NCI-H226 (cell line): ENCODE results near the gene OR2V2.
"Not testable (repeated sequence)": the region's sequence is repeated elsewhere in the genome, so short reads cannot be mapped to it uniquely, and the experiment has no call there.

Experiments used
- DNase-seq: peaks from one replicate; pipeline ENCODE4 v3.0.0-alpha.2; 2015

Gene OR2V2

DNA sequence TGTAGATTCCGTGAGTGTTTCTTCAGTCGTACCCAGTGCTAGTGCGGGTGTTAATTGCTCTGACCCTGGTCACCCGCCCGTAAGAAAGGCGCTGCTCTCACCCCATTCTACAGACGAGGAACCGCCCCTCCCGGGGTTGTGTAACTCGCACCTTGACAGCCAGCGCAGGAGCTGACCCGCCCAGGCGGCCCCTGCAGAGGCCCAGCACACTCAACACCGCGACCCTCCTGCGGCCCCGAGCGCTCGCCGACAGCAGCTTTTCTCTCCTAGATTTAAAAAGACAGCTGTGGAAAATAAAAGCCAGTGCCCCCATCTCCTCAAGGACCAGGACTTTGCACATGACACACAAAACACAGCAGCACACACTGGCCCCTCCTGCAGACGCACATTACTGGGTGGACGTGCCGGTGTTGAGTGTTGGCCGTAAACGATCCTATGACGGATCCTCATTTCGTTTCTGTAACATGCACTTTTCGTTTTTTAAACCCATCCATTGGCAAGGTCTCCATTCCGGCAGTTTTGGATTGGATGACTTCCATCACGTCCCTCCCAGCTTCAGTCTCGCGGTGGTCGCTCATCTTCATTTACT lies 22.9 kb downstream of the OR2V2 start:
- DNase-seq: no peak

DNA sequence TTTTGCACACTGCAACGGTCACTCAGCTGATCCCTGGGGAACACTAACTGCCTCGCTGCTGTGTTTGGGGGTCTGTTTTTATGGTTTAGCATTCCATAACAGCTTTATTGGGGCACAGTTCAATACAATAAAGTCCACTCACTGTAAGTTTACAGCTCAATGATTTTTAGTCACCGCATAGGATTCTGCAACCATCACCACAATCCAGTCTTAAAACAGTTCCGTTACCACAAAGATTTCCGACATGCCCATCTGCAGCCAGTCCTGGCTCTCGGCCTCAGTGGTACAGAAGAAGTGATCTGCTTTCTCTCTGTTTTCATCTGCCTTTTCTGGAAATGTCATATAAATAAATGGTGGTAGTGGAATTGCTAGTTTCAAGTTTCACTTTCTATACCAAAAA lies 23.6 kb downstream of the OR2V2 start:
- no peak for DNase-seq

DNA sequence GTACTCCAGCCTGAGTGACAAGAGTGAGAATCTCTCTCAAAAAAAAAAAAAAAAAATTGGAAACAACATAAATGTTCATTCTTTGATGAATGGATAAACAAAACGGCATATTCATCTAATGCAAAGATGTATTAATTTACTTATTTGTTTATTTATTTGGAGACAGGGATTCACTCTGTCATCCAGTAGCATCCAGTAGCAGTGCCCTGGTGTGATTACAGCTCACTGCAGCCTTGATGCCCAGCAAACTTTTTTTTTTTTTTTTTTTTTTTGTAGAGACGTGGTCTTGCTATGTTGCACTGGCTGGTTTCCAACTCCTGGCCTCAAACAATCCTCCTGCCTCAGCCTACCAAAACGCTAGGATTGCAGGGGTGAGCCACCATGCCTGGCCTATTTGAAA lies 24.4 kb downstream of the OR2V2 start:
- no peak for DNase-seq

DNA sequence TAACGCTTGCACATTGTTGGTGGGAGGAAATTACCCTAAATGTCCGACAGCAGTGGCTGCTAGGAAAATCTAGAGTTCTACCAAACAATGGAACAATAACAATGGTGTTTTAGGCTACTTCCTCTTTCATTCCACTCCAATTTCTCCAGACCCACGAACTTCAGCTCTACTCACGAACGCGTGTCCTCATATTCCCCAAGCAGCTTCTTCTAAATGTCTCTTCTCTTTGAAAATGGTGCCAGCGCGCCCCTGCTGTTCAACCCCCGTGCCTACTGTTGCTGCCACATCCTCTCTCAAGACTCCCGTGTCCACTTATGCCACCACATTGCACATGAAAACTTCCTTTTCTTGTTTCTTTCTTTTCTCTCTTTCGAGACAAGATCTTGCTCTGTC lies 25.6 kb downstream of the OR2V2 start:
- DNase-seq: no peak

DNA sequence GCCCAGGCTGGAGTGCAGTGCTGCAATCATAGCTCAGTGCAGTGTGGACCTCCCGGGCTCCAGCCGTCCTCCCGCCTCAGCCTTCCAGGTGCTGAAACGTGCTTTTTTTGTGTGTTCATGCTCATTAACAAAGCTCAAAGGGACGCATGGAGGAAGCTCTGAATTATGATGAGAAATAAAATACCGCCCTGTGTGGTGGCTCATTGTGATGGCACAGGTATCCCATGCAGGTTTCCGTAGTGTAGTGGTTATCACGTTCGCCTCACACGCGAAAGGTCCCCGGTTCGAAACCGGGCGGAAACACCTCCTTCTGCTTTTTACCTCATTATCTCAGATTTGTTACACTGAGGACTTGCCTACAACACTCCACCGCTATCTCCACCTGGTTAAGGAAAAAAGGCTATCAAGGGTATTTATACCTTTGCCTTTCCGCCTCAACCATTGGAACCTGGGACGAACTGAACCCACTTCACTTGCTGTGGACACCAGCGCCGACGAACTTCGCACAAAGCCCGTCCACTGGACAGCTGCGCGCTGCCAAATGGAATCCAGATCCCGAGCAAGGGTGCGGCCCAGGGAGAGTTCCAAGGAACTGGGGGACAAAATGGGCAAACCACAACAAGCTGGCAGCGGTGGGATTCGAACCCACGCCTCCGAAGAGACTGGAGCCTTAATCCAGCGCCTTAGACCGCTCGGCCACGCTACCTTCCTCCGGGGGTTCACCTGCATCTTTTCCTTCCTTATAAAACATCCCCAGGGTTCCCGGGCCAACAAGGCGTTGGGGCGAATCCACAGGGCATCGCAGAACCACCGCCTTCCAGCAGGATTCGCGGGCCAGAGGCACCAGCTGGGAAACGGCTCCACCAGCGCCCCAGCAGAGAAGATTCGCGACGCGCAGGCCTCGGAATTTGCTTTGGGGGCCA lies 26.3 kb downstream of the OR2V2 start:
- DNase-seq: peak; percentile 42

DNA sequence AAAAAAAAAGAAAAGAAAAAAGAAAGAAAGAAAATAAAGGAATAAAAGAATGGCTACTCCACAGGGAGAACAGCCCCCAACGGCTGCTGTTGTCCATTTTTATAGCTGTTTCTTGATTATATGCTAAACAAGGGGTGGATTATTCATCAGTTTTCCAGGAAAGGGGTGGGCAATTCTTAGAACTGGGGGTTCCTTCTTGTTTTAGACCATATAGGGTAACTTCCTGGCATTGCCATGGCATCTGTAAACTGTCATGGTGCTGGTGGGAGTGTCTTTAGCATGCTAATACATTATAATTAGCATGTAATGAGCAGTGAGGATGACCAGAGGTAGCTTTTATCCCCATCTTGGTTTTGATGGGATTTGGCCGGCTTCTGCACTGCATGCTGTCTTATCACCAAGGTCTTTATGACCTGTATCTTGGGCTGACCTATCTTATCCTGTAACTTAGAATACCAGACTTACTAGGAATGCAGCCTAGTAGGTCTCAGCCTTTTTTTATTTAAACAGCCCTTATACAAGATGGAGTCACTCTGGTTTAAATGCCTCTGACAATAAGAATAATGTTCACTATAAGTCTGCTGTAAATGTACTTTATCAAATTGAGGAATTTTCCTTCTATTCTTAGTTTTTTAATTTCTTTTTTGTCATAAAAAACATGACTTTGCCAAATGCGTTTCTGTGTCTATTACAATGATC lies 29.0 kb downstream of the OR2V2 start:
- DNase-seq: no peak

DNA sequence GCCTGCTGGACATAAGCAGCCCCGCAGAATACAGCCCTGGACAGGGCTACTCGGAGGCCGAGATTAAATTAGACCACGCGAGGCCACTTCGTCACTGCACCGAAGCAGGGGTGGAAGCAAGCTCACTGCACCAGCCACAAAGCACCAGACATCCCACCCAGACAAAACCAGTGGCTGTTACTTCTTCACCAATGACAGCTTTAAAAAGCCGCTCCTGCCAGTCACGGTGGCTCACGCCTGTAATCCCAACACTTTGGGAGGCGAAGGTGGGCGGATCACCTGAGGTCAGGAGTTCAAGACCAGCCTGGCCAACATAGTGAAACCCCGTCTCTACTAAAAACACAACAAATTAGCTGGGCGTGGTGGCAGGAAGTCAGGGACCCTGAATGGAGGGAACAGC lies 30.2 kb downstream of the OR2V2 start:
- not testable (repeated sequence) for DNase-seq

DNA sequence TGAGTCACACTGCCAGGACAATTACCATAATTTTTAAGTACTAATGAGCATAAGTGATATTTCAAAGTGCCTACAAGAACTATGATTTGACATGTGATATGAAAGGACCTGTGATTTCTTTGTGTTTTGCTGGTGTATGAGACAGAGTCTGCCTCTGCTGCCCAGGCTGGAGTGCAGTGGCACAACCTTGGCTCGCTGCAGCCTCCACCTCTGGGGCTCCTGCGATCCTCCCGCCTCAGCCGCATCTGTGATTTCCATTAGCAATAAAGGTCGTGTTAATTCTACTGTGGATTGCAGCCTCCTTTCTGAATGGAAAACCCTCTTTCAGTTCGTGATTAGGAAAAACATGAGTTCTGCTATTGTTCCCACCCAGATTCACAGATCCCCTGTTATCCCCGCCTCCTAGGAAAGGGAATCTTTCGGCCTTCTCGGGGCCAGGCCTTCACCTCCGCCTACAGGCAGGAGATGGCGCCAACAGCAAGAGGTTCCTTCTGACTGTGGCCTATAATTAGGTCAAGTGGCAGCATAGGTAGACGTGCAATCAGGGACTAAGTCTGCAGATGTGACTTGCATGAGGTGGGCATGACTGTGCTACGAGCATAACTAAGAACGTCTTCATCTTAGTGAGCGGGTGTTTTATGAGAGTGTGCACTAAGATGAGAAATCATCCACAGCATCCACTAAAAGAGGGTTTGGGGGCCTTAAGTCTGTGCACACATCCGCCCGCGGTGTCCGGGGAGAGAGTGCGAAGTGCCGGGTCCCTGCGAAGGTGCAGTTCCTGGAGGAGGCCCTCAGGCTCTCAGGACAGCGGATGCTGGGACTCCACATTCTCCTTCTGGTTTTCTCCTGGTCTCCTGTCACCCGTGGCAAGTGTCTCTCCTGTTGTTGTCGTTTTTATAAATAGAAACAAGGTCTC lies 34.5 kb downstream of the OR2V2 start:
- DNase-seq: peak; percentile 66

DNA sequence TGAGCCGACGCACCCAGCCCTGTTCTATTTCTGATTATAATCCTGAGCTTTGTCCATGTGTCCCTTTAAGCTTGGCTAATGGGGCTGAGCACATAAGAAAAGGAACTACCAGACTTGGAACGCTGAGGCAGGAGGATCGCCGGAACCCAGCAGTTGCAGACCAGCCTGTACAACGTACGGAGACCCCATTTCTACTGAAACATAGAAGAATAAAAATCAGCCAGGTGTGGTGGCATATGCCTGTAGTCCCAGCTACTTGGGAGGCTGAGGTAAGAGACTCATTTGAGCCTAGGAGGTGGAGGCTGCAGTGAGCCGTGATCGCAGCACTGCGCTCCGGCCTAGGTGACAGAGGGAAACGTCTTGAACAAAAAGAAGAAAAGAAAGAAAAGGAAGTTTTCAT lies 35.3 kb downstream of the OR2V2 start:
- no peak for DNase-seq

DNA sequence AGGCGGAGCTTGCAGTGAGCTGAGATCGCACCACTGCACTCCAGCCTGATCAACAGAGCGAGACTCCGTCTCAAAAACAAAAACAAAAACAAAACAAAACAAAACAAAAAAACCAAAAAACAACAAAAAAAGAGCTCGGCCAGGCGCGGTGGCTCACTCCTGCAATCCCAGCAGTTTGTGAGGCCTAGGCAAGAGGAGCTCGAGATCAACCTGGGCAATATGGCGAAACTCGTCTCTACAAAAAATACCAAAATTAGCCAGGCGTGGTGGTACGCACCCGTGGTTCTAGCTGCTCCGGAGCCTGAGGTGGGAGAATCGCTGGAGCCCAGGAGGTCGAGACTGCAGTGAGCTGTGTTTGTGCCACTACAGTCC lies 37.4 kb downstream of the OR2V2 start:
- DNase-seq: no peak

DNA sequence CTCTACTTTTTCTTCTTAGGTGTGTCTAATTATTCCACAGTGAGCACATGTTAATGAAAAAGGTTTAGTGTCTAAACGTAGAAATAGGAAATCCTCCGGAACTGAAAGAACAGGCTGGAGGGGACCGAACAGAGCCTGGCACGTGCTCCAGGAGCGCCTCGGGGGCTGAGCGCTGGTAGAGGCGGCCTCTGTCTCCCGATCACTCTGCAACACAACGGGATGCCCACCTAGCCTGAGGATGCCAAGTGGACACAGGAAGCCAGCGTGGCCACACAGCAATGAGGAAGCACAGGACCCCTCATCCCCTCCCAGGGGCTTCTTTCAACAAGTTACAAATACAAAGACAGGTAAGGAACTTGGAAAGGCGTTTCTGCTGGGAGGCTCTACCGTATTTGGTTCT lies 38.2 kb downstream of the OR2V2 start:
- no peak for DNase-seq

DNA sequence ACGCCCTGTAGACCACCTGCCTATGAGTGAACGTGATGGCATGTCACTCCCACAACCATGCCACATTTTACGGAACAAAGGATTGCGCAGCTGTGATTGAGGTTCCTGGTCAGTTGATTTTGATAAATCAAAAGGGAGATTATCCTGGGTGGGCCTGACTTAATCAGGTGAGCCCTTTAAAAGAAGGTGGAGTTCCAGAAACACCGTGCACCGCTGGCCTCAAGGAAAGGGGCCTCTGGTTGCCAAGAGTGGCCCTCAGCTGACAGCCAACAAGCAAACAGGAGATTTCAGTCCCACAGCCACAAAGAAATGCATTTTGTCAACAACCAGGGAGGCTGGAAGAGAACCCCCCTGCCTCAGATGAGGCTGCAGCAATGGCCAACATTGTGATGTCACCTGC lies 38.6 kb downstream of the OR2V2 start:
- no peak for DNase-seq

DNA sequence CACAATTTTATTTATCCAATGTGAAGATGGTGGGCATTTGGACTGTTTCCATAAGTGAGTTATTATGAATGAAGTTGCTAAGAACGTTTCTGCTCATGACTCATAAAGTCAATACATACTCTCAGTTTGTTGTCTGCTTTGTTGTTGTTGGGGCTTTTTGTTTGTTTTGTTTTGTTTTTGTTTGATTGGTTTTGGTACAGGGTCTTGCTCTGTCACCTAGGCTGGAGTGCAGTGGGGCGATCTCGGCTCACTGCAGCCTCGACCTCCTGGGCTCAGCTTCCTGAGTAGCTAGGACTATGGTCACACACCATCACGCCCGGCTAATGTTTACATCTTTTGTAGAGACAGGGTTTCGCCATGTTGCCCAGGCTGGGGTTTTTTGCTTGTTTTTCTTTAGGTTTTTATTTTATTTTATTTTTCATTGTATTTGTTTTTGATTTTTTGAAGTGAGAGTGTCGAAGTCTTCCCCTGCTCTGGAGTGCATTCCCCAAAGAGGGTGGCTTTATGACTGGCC lies 39.7 kb downstream of the OR2V2 start:
- no peak for DNase-seq

DNA sequence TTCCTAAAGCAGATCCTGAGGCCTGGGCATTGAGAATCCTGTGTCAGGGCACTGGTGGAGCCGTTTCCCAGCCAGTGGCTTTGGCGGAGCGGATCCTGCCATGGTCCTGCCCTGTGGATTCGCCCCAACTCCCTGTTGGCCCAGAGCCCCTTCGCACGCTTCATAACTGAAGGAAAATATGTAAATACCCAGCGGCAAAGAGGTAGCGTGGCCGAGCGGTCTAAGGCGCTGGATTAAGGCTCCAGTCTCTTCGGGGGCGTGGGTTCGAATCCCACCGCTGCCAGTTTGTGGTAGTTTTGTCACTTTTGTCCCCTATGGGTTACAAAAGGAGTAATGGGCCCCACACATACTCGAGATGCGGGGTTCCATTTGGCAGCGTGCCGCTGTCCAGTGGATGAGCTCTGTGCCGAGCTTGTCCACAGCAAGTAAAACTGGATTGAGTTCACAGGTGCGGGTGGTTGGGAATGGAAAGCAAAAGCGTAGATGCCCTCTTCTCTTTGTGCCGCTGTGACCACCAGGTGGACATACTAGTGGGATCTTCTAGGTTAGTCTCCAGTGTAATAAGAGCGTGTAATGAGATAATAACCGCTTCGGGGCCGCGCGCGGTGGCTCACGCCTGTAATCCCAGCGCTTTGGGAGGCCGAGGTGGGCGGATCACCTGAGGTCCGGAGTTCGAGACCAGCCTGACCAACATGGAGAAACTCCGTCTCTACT lies 40.3 kb downstream of the OR2V2 start:
- DNase-seq: peak; percentile 66

DNA sequence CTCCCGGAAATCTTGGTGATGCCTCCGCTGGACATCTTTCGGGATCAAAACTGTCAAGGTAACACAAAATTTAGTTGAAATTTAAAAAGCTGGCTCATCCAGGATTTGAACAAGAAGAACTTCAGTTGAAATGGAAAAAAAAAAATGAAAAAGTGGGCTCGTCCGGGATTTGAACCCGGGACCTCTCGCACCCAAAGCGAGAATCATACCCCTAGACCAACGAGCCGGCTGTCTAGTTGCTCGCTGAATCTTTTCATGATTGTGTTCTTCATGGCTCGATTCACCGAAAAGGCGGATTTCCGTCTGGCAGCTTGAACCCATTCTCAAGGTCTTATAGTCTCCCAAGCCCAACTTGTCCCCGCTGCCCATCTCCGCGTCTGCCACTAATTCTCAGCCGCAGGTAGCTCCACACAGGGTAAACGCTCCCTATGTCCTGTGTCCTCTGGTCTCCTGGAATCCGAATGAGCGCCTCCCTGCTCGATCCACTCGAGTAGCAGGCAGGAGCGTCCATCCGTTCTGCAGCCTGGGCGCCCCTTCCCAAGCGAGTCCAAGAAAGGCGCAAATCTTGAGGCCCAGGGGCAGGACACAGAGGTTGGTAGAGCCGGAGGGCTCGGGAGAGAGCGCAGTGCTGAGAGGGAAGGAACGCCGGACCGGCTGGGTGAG lies 41.4 kb downstream of the OR2V2 start:
- DNase-seq: peak; percentile 56

DNA sequence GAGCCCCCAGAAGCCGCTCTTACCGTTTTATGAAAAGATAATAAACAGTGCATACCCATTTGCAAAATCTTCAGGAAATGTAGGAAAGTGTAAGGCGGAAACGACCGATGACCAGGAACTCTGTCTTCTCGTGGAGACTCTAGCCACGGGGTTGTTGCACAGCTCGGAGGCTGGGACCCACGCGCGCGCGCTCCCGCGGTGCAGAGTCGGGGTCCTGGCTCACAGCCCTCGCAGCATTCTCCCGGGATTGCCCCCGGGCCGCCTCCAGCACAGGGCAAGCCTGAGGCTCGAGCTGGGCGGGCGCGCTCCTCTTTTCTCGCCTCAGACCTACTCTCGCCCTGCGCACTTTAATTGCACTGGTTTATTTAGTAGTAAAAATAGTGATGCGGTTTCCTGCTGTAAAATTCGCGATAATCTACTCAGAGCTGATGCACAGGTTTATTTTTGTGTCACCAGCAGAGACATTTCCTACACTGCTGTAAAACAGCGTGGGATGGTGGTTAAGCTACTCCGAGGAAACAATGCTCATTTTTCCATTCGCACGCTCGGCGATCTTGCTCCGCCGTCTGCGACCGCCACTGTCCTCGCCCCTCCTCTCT lies 42.1 kb downstream of the OR2V2 start:
- no peak for DNase-seq

DNA sequence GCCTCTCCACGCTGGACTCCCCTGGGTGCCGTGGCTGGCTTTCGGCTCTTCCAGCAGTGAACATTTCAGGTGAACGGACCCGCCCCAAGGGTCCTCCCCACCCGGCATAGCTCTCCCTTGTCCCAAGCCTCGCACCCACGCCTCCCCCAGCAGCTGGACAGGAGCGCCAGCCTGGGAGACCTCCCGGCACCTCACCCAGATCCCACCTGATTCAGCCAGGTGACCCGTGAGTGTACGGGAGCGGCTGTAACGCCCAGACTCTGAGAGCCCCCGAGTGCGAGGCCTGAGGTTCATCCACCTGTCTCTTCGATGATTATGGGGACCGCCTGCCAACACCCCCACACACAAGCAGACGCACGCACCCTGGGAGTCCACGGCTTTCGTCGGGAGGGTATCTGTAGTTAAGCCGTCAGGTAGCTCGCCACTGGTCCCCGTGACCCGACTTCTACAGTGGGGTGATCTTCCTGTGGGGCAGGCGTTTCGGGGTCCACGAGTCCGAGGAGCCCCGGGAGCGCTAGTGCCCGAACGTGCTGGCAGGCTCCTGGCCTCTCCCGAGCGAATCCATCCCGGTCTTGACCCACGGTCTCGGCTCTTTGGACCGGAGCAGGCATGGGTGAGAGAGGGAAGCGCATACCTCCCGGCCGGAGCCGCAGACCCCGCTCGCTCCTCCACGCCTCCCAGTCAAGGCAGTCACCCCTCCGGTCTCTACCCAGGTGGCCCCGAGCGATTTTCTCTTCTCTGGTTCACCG lies 42.8 kb downstream of the OR2V2 start:
- DNase-seq: no peak

DNA sequence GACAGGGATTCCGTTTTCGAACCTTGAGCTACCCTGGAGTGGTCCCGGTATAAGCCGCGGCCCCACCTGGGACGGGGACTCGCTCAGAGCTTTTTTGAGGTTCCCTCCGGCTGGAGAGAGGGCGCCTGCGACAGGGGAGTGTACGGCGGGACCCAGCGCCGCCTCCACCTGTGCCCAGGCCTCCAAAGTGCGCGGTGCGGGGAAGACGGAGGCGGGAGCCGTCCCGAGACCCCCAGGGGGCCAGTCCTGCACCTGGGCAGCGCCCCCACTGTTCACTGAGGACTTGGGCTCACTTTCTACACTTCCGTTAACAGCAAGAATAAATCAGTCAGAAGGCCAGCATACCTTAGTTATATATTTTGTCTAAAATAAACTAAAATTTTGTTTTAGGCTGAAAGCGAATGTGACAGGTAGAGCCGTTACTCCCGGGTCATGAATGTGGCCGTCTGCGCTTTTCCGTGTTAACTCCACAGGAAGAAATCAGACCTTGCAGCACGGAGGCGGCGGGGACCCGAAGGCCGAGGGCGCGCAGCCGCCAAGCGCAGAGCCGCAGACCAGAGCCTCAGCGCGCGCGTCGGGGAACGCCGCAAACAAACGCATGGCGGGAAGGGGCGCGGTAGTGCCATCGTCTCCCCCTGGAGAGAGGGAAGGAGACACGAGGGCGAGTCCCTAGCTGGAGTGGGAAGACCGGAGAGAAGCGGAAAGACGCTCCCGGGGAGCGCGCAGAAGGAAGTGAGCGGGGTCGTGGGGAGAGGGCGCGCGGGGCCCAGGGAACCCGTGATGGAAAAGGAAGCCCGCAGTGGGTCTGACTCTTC lies 43.5 kb downstream of the OR2V2 start:
- peak; percentile 28 for DNase-seq
